ENCODE results near the gene UFC1.

- TF ChIP-seq CTCF (IDR thresholded peaks at IDR 0.05) (no peak), POLR2AphosphoS5 (IDR thresholded peaks at IDR 0.05; ENCODE audit: low read depth, low read length) (no peak), REST (IDR thresholded peaks at IDR 0.05; ENCODE audit: insufficient read depth in 1 of 2, low read depth in 2 of 2, low read length in 1 of 2) (no peak), SIN3A (IDR thresholded peaks at IDR 0.05; ENCODE audit: borderline replicate concordance, insufficient read depth, low read depth, low read length) (no peak)
Observed at GRCh38 chr1:161111117-161111516, 42.7 kb upstream of the UFC1 start.
